Glomerular endothelial cell (primary cell): Measurements from ENCODE around the gene CRB3. TPM values are rescaled to one million over a fixed set of nuclear protein-coding genes. Genes with fewer than 3 reads are reported as not detected.

ENCODE experiments used
- DNase-seq: peaks from one replicate; pipeline ENCODE4 v3.0.0-alpha.2; 2011; ENCODE audit warnings: low read depth, low spot score; ENCODE audit errors: extremely low read depth
- total RNA-seq: library from RNA; depleted of rRNA; stranded (reverse); fragments of >200 nt; gene quantifications from 2 replicates; pipeline ENCODE4 v1.2.3, GENCODE V29; 2015

The CRB3 gene
- total RNA-seq, 1 donor from 2014 or later = not detected

- no peak for DNase-seq
These were observed 1.6 kb downstream of the CRB3 start for GRCh38 chr19:6465663-6466062.

- no peak for DNase-seq
These were observed 2.6 kb downstream of the CRB3 start for GRCh38 chr19:6466526-6467248.

- no peak for DNase-seq
These were observed 3.3 kb downstream of the CRB3 start for GRCh38 chr19:6467384-6467783.

- no peak for DNase-seq
These were observed 6.1 kb downstream of the CRB3 start for GRCh38 chr19:6470173-6470572.

- no peak for DNase-seq
These were observed 7.0 kb downstream of the CRB3 start for GRCh38 chr19:6471076-6471475.

- DNase-seq = no peak
These were observed 8.6 kb downstream of the CRB3 start for GRCh38 chr19:6472713-6473112.

GRCh38 chr19:6473647-6474046 is 9.6 kb downstream of the CRB3 start:
- no peak for DNase-seq

GRCh38 chr19:6475321-6476108 is 11.4 kb downstream of the CRB3 start:
- no peak for DNase-seq

GRCh38 chr19:6476155-6476895 is 12.3 kb downstream of the CRB3 start:
- peak; percentile 10 for DNase-seq

- DNase-seq = no peak
These were observed 12.9 kb downstream of the CRB3 start for GRCh38 chr19:6476896-6477431.

- DNase-seq = no peak
These were observed 14.7 kb downstream of the CRB3 start for GRCh38 chr19:6478815-6479214.

GRCh38 chr19:6479836-6480398 is 15.8 kb downstream of the CRB3 start:
- no peak for DNase-seq

- DNase-seq = no peak
These were observed 16.9 kb downstream of the CRB3 start for GRCh38 chr19:6480848-6481415.

GRCh38 chr19:6481541-6482342 is 17.7 kb downstream of the CRB3 start, which contains the start of gene DENND1C:
DENND1C (minus strand) TSS chr19:6481787; CDS start chr19:6481695, 92 bp downstream.
- DNase-seq = no peak

- no peak for DNase-seq
These were observed 18.2 kb downstream of the CRB3 start for GRCh38 chr19:6482343-6482686.

GRCh38 chr19:6483235-6483634 is 19.2 kb downstream of the CRB3 start:
- no peak for DNase-seq

GRCh38 chr19:6484230-6484629 is 20.2 kb downstream of the CRB3 start:
- no peak for DNase-seq

GRCh38 chr19:6484831-6485230 is 20.8 kb downstream of the CRB3 start:
- DNase-seq = no peak

GRCh38 chr19:6489278-6490061 is 25.4 kb downstream of the CRB3 start:
- no peak for DNase-seq
